Measurements from ENCODE around the gene SMARCB1.

Gene SMARCB1

DNA sequence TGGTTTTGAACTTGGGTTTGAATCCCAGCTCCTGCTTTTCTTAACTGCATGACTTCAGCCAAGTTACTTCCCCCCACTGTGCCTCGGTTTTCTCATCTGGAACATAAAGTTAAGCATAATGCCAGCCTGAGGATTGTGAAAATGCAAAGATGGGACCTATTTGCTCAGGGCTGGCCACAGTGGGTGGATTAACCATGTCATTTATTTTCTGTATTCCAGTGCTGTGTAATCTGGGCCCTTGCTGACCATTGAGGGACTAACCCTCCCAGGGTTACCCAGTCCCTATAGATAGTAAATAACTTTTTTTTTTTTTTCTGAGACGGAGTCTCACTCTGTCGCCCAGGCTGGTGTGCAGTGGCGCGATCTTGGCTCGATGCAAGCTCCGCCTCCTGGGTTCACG is 31.1 kb upstream of the SMARCB1 start:
- Histone ChIP-seq H3K23ac (ENCODE audit: low read length in 2 of 2) (no peak overlapping the region), H2BK15ac (ENCODE audit: low read depth, poor library complexity, severe bottlenecking) (no peak overlapping the region), H3K4ac (ENCODE audit: low read depth in 1 of 2, low read length in 2 of 2) (no peak overlapping the region), H4K91ac (ENCODE audit: low read length) (no peak overlapping the region), H3K36me3 (ENCODE audit: control insufficient read depth in 1 of 2, insufficient read depth in 2 of 2, low read depth in 1 of 2, low read length in 2 of 2) (no peaks in the 10 kb centered on the region), H3K79me1 (replicated peaks; ENCODE audit: low read length, poor library complexity, severe bottlenecking) (peaks cover under 1% of the 10 kb centered on the region), H2AFZ (ENCODE audit: low read depth, low read length) (no peak overlapping the region), H3K9ac (ENCODE audit: low read length) (no peak overlapping the region), H3K4me2 (ENCODE audit: low read length, poor library complexity, severe bottlenecking) (no peak overlapping the region), H3K27ac (ENCODE audit: low read length, poor library complexity, severe bottlenecking) (no peak overlapping the region), H2BK12ac (ENCODE audit: low read length in 2 of 2) (no peak overlapping the region), H3K27me3 (ENCODE audit: control insufficient read depth in 1 of 2, insufficient read depth in 1 of 2, low read length in 2 of 2) (peaks cover 0 to 5% of the 10 kb centered on the region in 2 experiments), H3K4me3 (ENCODE audit: insufficient read depth in 1 of 2, low read depth in 1 of 2, low read length in 2 of 2) (no peak overlapping the region), H3K18ac (ENCODE audit: low read depth in 1 of 2, low read length in 2 of 2) (no peak overlapping the region), H3K4me1 (ENCODE audit: control insufficient read depth, insufficient read depth, low read depth, low read length) (peaks cover 6% of the 10 kb centered on the region), H2BK5ac (ENCODE audit: low read depth, low read length, poor library complexity, severe bottlenecking) (no peak overlapping the region), H2BK120ac (ENCODE audit: low read depth, low read length) (no peak overlapping the region), H3K14ac (ENCODE audit: low read length in 2 of 2) (no peak overlapping the region), H3K9me3 (ENCODE audit: control insufficient read depth, low read length) (no peaks in the 10 kb centered on the region), H4K8ac (ENCODE audit: low read length) (no peak overlapping the region), H2AK5ac (ENCODE audit: low read length, severe bottlenecking) (no peak overlapping the region)
- WGBS, result 92% methylated on average over 7 of the region's 8 CpGs
- DNase-seq, result no peak

DNA sequence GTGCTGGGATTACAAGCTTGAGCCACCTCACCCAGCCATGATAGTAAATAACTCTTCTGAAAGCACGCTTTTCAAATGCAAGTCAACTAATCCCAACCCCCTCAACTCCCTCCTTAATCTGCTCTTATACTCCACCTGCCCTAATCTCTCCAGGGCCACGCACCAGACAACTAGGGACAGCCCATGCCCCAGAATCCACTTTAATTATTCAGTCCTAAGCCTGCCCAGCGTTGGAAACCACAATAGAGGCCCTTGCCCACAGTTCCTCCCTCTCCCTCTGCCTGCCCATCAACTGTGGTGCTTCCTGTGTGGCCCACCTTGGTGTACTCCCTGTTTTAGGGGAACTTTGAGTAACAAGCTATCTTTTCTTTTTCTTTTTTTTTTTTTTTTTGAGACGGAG is 29.9 kb upstream of the SMARCB1 start:
- no peak overlapping the region for H2BK12ac ChIP-seq (ENCODE audit: low read length in 2 of 2)

DNA sequence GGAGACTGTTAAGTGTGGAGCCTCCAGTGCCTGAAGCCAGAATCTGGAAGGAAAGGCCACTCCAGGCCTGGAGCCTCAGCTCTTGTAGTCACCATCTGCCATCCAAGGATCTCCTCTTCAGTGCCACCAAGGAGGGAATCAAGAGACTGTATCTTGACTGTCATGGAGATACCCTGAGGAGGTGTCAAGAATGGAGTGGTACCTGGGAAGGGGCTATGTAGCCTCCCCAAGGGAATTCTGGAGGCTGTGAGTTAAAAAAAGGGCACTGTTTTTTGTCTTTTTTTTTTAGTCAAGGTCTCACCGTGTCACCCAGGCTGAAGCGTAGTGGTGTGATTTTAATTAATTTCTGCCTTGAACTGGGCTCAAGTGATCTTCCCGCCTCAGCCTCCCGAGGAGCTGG is 27.2 kb upstream of the SMARCB1 start:
- H2BK5ac ChIP-seq (ENCODE audit: low read depth, low read length, poor library complexity, severe bottlenecking), result no peak overlapping the region
- H3K4ac ChIP-seq (ENCODE audit: low read depth in 1 of 2, low read length in 2 of 2), result no peak overlapping the region
- no peak overlapping the region for H2BK15ac ChIP-seq (ENCODE audit: low read depth, poor library complexity, severe bottlenecking)
- no peak overlapping the region for H3K23ac ChIP-seq (ENCODE audit: low read length in 2 of 2)
- H3K4me1 ChIP-seq (ENCODE audit: control insufficient read depth, insufficient read depth, low read depth, low read length), result peaks cover 7% of the 10 kb centered on the region
- 93% methylated on average over 4 of the region's 4 CpGs for WGBS
- H3K36me3 ChIP-seq (ENCODE audit: control insufficient read depth in 1 of 2, insufficient read depth in 2 of 2, low read depth in 1 of 2, low read length in 2 of 2), result peaks cover 0 to 3% of the 10 kb centered on the region in 2 experiments
- H3K9ac ChIP-seq (ENCODE audit: low read length), result no peak overlapping the region
- H2BK120ac ChIP-seq (ENCODE audit: low read depth, low read length), result no peak overlapping the region
- no peak overlapping the region for H4K91ac ChIP-seq (ENCODE audit: low read length)
- H3K79me1 ChIP-seq (replicated peaks; ENCODE audit: low read length, poor library complexity, severe bottlenecking), result no peaks in the 10 kb centered on the region
- H3K4me2 ChIP-seq (ENCODE audit: low read length, poor library complexity, severe bottlenecking), result no peak overlapping the region
- no peak overlapping the region for H3K14ac ChIP-seq (ENCODE audit: low read length in 2 of 2)
- H3K27me3 ChIP-seq (ENCODE audit: control insufficient read depth in 1 of 2, insufficient read depth in 1 of 2, low read length in 2 of 2), result peaks cover 0 to 8% of the 10 kb centered on the region in 2 experiments
- no peak overlapping the region for H3K27ac ChIP-seq (ENCODE audit: low read length, poor library complexity, severe bottlenecking)
- no peak overlapping the region for H2AK5ac ChIP-seq (ENCODE audit: low read length, severe bottlenecking)
- no peaks in the 10 kb centered on the region for H3K9me3 ChIP-seq (ENCODE audit: control insufficient read depth, low read length)
- H3K18ac ChIP-seq (ENCODE audit: low read depth in 1 of 2, low read length in 2 of 2), result no peak overlapping the region
- no peak for DNase-seq
- H4K8ac ChIP-seq (ENCODE audit: low read length), result no peak overlapping the region
- H2AFZ ChIP-seq (ENCODE audit: low read depth, low read length), result no peak overlapping the region
- H2BK12ac ChIP-seq (ENCODE audit: low read length in 2 of 2), result no peak overlapping the region
- H3K4me3 ChIP-seq (ENCODE audit: insufficient read depth in 1 of 2, low read depth in 1 of 2, low read length in 2 of 2), result no peak overlapping the region

More for the DNA sequence above, 29.9 kb upstream of the SMARCB1 start:
- no peaks in the 10 kb centered on the region for H3K79me1 ChIP-seq (replicated peaks; ENCODE audit: low read length, poor library complexity, severe bottlenecking)
- no peak overlapping the region for H3K4ac ChIP-seq (ENCODE audit: low read depth in 1 of 2, low read length in 2 of 2)
- H3K9ac ChIP-seq (ENCODE audit: low read length), result no peak overlapping the region
- no peak overlapping the region for H4K91ac ChIP-seq (ENCODE audit: low read length)
- no peaks in the 10 kb centered on the region for H3K9me3 ChIP-seq (ENCODE audit: control insufficient read depth, low read length)
- H2BK120ac ChIP-seq (ENCODE audit: low read depth, low read length), result no peak overlapping the region
- H3K36me3 ChIP-seq (ENCODE audit: control insufficient read depth in 1 of 2, insufficient read depth in 2 of 2, low read depth in 1 of 2, low read length in 2 of 2), result no peaks in the 10 kb centered on the region
- DNase-seq, result no peak
- no peak overlapping the region for H3K18ac ChIP-seq (ENCODE audit: low read depth in 1 of 2, low read length in 2 of 2)
- 74% methylated on average over 4 of the region's 4 CpGs for WGBS
- H2AK5ac ChIP-seq (ENCODE audit: low read length, severe bottlenecking), result no peak overlapping the region
- no peaks in the 10 kb centered on the region for H3K4me1 ChIP-seq (ENCODE audit: control insufficient read depth, insufficient read depth, low read depth, low read length)
- H3K23ac ChIP-seq (ENCODE audit: low read length in 2 of 2), result no peak overlapping the region
- H3K14ac ChIP-seq (ENCODE audit: low read length in 2 of 2), result no peak overlapping the region
- no peak overlapping the region for H2AFZ ChIP-seq (ENCODE audit: low read depth, low read length)
- no peak overlapping the region for H2BK5ac ChIP-seq (ENCODE audit: low read depth, low read length, poor library complexity, severe bottlenecking)
- H4K8ac ChIP-seq (ENCODE audit: low read length), result no peak overlapping the region
- peaks cover 0 to 5% of the 10 kb centered on the region in 2 experiments for H3K27me3 ChIP-seq (ENCODE audit: control insufficient read depth in 1 of 2, insufficient read depth in 1 of 2, low read length in 2 of 2)
- no peak overlapping the region for H2BK15ac ChIP-seq (ENCODE audit: low read depth, poor library complexity, severe bottlenecking)
- no peak overlapping the region for H3K4me3 ChIP-seq (ENCODE audit: insufficient read depth in 1 of 2, low read depth in 1 of 2, low read length in 2 of 2)
- no peak overlapping the region for H3K27ac ChIP-seq (ENCODE audit: low read length, poor library complexity, severe bottlenecking)
- no peak overlapping the region for H3K4me2 ChIP-seq (ENCODE audit: low read length, poor library complexity, severe bottlenecking)

- WGBS, result 90% methylated on average over 6 of the region's 6 CpGs
- H3K4me1 ChIP-seq (ENCODE audit: control insufficient read depth, insufficient read depth, low read depth, low read length), result peaks cover 9% of the 10 kb centered on the region
- H3K27me3 ChIP-seq (ENCODE audit: control insufficient read depth in 1 of 2, insufficient read depth in 1 of 2, low read length in 2 of 2), result peaks cover 0 to 8% of the 10 kb centered on the region in 2 experiments
- H2BK120ac ChIP-seq (ENCODE audit: low read depth, low read length), result no peak overlapping the region
- no peak for DNase-seq
- H2BK5ac ChIP-seq (ENCODE audit: low read depth, low read length, poor library complexity, severe bottlenecking), result no peak overlapping the region
- H3K14ac ChIP-seq (ENCODE audit: low read length in 2 of 2), result no peak overlapping the region
- H3K36me3 ChIP-seq (ENCODE audit: control insufficient read depth in 1 of 2, insufficient read depth in 2 of 2, low read depth in 1 of 2, low read length in 2 of 2), result peaks cover 0 to 8% of the 10 kb centered on the region in 2 experiments
- no peak overlapping the region for H3K4ac ChIP-seq (ENCODE audit: low read depth in 1 of 2, low read length in 2 of 2)
- no peaks in the 10 kb centered on the region for H3K79me1 ChIP-seq (replicated peaks; ENCODE audit: low read length, poor library complexity, severe bottlenecking)
- no peak overlapping the region for H3K27ac ChIP-seq (ENCODE audit: low read length, poor library complexity, severe bottlenecking)
- H3K4me2 ChIP-seq (ENCODE audit: low read length, poor library complexity, severe bottlenecking), result no peak overlapping the region
- H4K8ac ChIP-seq (ENCODE audit: low read length), result no peak overlapping the region
- no peak overlapping the region for H3K23ac ChIP-seq (ENCODE audit: low read length in 2 of 2)
- H3K9ac ChIP-seq (ENCODE audit: low read length), result no peak overlapping the region
- no peak overlapping the region for H3K4me3 ChIP-seq (ENCODE audit: insufficient read depth in 1 of 2, low read depth in 1 of 2, low read length in 2 of 2)
- no peak overlapping the region for H2AK5ac ChIP-seq (ENCODE audit: low read length, severe bottlenecking)
- H2AFZ ChIP-seq (ENCODE audit: low read depth, low read length), result no peak overlapping the region
- no peak overlapping the region for H2BK12ac ChIP-seq (ENCODE audit: low read length in 2 of 2)
- no peak overlapping the region for H3K18ac ChIP-seq (ENCODE audit: low read depth in 1 of 2, low read length in 2 of 2)
- H4K91ac ChIP-seq (ENCODE audit: low read length), result no peak overlapping the region
- H3K9me3 ChIP-seq (ENCODE audit: control insufficient read depth, low read length), result no peaks in the 10 kb centered on the region
- no peak overlapping the region for H2BK15ac ChIP-seq (ENCODE audit: low read depth, poor library complexity, severe bottlenecking)
Measured at GRCh38 chr22:23760056-23760455, 26.7 kb upstream of the SMARCB1 start.

Data from mesenchymal stem cell (in vitro differentiated cells and primary cell).